HepG2 (cell line): ENCODE measurements around the gene CTU2. TPM values are rescaled to one million over a fixed set of nuclear protein-coding genes. Genes with fewer than 3 reads are reported as not detected.

Source experiments
- ATF4 ChIP-seq, 2 experiments: fragments of 450-650 bp in 1 of 2; sonication (generic) in 1 of 2; formaldehyde crosslinking; IDR thresholded peaks; 2 replicates each; pipeline versions ENCODE4 v1.5.0 to v1.8.0; 2020 to 2022; ENCODE audit warnings: mild to moderate bottlenecking in 1 of 2, missing genetic modification reagents in 1 of 2
- CHCHD3 ChIP-seq: sonication (generic); formaldehyde crosslinking; IDR thresholded peaks from 2 replicates; pipeline ENCODE4 v1.8.0; 2022; ENCODE audit warnings: mild to moderate bottlenecking, missing genetic modification reagents, moderate library complexity
- GATA4 ChIP-seq: sonication (generic); IDR thresholded peaks from 2 replicates; pipeline ENCODE4 v1.6.1; 2016; ENCODE audit warnings: antibody characterized with exemption, low read depth, borderline replicate concordance
- HMGXB3 ChIP-seq: sonication (generic); formaldehyde crosslinking; IDR thresholded peaks from 2 replicates; pipeline ENCODE4 v1.4.0; 2020; ENCODE audit warnings: missing genetic modification reagents, borderline replicate concordance
- MTA3 ChIP-seq: sonication (generic); formaldehyde crosslinking; IDR thresholded peaks from 2 replicates; pipeline ENCODE4 v1.4.0; 2020; ENCODE audit warnings: missing genetic modification reagents
- PCBP1 ChIP-seq: fragments of 200-400 bp; formaldehyde crosslinking; IDR thresholded peaks from 2 replicates; pipeline ENCODE4 v1.6.1; 2017; ENCODE audit warnings: mild to moderate bottlenecking, low read depth, low read length, borderline replicate concordance
- RBM22 ChIP-seq: fragments of 200-400 bp; formaldehyde crosslinking; optimal IDR thresholded peaks from 2 replicates; pipeline ENCODE3; 2017; ENCODE audit warnings: mild to moderate bottlenecking, low read length, moderate library complexity
- SMARCC2 ChIP-seq: fragments of 450-650 bp; IDR thresholded peaks from 2 replicates; pipeline ENCODE4 v1.6.1; 2017; ENCODE audit warnings: antibody characterized with exemption, mild to moderate bottlenecking
- SNAPC4 ChIP-seq: sonication (generic); formaldehyde crosslinking; IDR thresholded peaks from 2 replicates; pipeline ENCODE4 v1.4.0; 2020; ENCODE audit warnings: mild to moderate bottlenecking, missing genetic modification reagents
- TARDBP ChIP-seq: sonication (generic); formaldehyde crosslinking; IDR thresholded peaks from 2 replicates; pipeline ENCODE4 v1.8.0; 2022; ENCODE audit warnings: mild to moderate bottlenecking, missing genetic modification reagents
- TFDP2 ChIP-seq: sonication (generic); formaldehyde crosslinking; IDR thresholded peaks from 2 replicates; pipeline ENCODE4 v1.4.0; 2020; ENCODE audit warnings: missing genetic modification reagents
- ZFP91 ChIP-seq: sonication (generic); formaldehyde crosslinking; IDR thresholded peaks from 2 replicates; pipeline ENCODE4 v1.9.0; 2022; ENCODE audit warnings: missing genetic modification reagents, mild to moderate bottlenecking, borderline replicate concordance
- ZNF33B ChIP-seq: sonication (generic); formaldehyde crosslinking; IDR thresholded peaks from 2 replicates; pipeline ENCODE4 v1.5.1; 2020; ENCODE audit warnings: mild to moderate bottlenecking, missing genetic modification reagents
- ZNF614 ChIP-seq: IDR thresholded peaks from 2 replicates; pipeline ENCODE4 v1.6.1; 2018; ENCODE audit warnings: missing biosample characterization, missing genetic modification reagents, inconsistent platforms, borderline replicate concordance
- ZNF720 ChIP-seq: sonication (generic); formaldehyde crosslinking; IDR thresholded peaks from 2 replicates; pipeline ENCODE4 v1.4.0; 2020; ENCODE audit warnings: missing genetic modification reagents
- ZNF776 ChIP-seq: sonication (generic); formaldehyde crosslinking; IDR thresholded peaks from 2 replicates; pipeline ENCODE4 v1.4.0; 2020; ENCODE audit warnings: mild to moderate bottlenecking, missing genetic modification reagents
- ZNF782 ChIP-seq: sonication (generic); formaldehyde crosslinking; IDR thresholded peaks from 2 replicates; pipeline ENCODE4 v1.4.0; 2020; ENCODE audit warnings: missing genetic modification reagents, mild to moderate bottlenecking, borderline replicate concordance
- polyA plus RNA-seq, 8 experiments: library from polyadenylated mRNA; depleted of rRNA in 3 of 8; stranded (reverse) in 7 of 8; unstranded in 1 of 8; fragments of >200 nt; fragmentation: Illumina TruSeq in 4 of 8; extraction: Trizol in 4 of 8; gene quantifications; 2 replicates each; pipeline versions ENCODE4 v1.2.1 to v1.2.3, GENCODE V29; 2011 to 2016; ENCODE audit warnings: low read depth in 4 of 8, missing spikeins in 1 of 8, mixed read lengths in 1 of 8; ENCODE audit not compliant: insufficient read depth in 1 of 8
- total RNA-seq, 5 experiments: library from RNA; depleted of rRNA; stranded (reverse); fragments of >200 nt; fragmentation: Illumina TruSeq; extraction: Trizol; gene quantifications; 2 replicates each; pipeline ENCODE4 v1.2.3, GENCODE V29; 2016; ENCODE audit warnings: low read depth in 1 of 5

CTU2 gene
- total and polyA plus RNA-seq, 2 of the 13 experiments (the other 11 are each of a cell fraction or from before 2014, with no cell fraction given) = 13.3 to 21.9 TPM

- TF ChIP-seq ZFP91 (CRISPR knock-in tag) = no peak
- TF ChIP-seq GATA4 = no peak
- no peak for TF ChIP-seq ZNF614 (CRISPR knock-in tag)
- no peak for TF ChIP-seq ZNF33B (CRISPR knock-in tag)
- no peak for TF ChIP-seq TARDBP
- TF ChIP-seq SMARCC2 = no peak
- TF ChIP-seq ZNF782 = no peak
- no peak for TF ChIP-seq RBM22
- no peak for TF ChIP-seq TFDP2
- no peak for TF ChIP-seq ATF4 (CRISPR knock-in tag; IDR thresholded peaks at IDR 0.05)
- no peak for TF ChIP-seq SNAPC4
- TF ChIP-seq CHCHD3 = no peak
- TF ChIP-seq ZNF720 (CRISPR knock-in tag) = no peak
- TF ChIP-seq HMGXB3 = no peak
- TF ChIP-seq PCBP1 = no peak
- no peak for TF ChIP-seq MTA3 (CRISPR knock-in tag)
- TF ChIP-seq ZNF776 (CRISPR knock-in tag) = peak; percentile 67; the same call in 1 of the 2 replicates
Measured at GRCh38 chr16:88759976-88760350, 53.7 kb downstream of the CTU2 start (continued).
